HG02678 (cell line): ENCODE results near the gene KRTAP4-2.
"Not testable (repeated sequence)": the region's sequence is repeated elsewhere in the genome, so short reads cannot be mapped to it uniquely, and the experiment has no call there.

Experiments used
- ATAC-seq: cut with Tn5 transposase; IDR thresholded peaks from one replicate; pipeline ENCODE4 v1.9.1; 2021; ENCODE audit warnings: mild to moderate bottlenecking, moderate library complexity; ENCODE audit not compliant: unreplicated experiment

Gene KRTAP4-2

GRCh38 chr17:41163828-41164227 lies 14.2 kb downstream of the KRTAP4-2 start:
- ATAC-seq = no peak

DNA sequence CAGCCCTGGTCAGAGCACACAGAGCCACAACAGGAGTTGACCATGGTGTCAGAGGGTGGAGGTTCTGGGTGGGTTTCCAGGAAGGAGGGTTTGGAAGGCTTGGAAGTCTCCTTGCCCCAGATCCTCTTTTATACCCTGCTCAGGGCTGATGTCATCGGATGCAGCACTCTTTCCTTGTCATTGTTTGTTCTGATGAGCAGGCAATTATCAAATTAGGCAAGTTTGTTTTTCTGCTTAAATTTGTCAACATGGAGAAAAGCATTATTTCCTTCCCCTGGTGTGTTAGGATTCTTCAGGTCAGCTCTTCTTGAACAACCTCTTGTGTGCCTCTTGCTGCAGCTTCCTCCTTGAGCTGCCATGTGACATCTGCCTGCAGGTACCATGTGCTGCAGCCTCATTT lies 17.4 kb downstream of the KRTAP4-2 start, which contains the start of gene KRTAP4-4:
KRTAP4-4 (minus strand) TSS at position 101 of the 400 bp plus-strand sequence; CDS start at position 44, 57 bp downstream.
- ATAC-seq = no peak

DNA sequence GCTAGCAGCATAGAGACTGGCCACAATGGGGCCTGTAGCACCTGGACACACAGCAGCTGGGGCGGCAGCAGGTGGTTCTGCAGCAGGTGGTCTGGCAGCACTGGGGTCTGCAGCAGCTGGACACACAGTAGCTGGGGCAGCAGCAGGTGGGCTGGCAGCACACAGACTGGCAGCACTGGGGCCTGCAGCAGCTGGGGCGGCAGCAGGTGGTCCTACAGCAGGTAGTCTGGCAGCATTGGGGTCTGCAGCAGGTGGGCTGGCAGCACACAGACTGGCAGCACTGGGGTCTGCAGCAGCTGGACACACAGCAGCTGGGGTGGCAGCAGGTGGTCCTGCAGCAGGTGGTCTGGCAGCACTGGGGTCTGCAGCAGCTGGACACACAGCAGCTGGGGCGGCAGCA lies 17.8 kb downstream of the KRTAP4-2 start:
- not testable (repeated sequence) for ATAC-seq

GRCh38 chr17:41153856-41154255 lies 24.2 kb downstream of the KRTAP4-2 start:
- ATAC-seq = no peak

- ATAC-seq = no peak
Measured at GRCh38 chr17:41151525-41151924, 26.5 kb downstream of the KRTAP4-2 start.

- ATAC-seq = no peak
Measured at GRCh38 chr17:41150026-41150425, 28.0 kb downstream of the KRTAP4-2 start.

- no peak for ATAC-seq
Measured at GRCh38 chr17:41149652-41149985, 28.4 kb downstream of the KRTAP4-2 start, which contains the start of gene KRTAP4-5. KRTAP4-5 (minus strand) TSS chr17:41149825; CDS start chr17:41149767, 58 bp downstream.

- not testable (repeated sequence) for ATAC-seq
Measured at GRCh38 chr17:41148971-41149651, 28.9 kb downstream of the KRTAP4-2 start.

DNA sequence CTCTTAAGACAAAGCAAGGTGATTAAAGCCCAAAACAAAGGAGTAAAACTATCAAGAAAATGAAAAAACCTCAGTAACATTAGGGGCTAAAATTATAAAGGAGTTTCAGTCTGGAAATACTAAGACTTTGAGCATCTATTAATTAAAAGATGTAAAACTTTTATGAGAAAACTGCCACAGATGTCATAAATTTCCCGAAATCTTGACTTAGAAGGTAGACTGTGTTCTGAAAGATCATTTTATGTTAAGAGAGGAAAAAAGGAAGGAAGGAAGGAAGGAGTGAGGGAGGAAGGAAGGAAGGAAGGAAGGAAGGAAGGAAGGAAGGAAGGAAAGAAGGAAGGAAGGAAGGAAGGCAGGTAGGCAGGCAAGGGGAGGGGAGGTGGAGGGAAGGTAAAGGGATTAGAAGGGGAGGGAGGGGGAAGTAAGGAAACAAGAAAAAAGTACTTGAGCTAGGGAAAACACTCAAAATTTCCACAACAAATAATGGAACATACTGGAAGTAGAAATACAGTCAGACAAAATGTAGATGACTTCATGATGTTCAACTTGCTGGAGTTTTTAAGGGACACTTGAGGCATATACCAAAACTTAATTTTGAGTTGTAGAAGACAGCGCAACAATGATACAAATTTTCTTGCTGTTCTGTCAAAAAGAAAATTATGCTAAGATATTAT lies 30.4 kb downstream of the KRTAP4-2 start:
- no peak for ATAC-seq

GRCh38 chr17:41145261-41145660 lies 32.8 kb downstream of the KRTAP4-2 start:
- ATAC-seq = no peak

DNA sequence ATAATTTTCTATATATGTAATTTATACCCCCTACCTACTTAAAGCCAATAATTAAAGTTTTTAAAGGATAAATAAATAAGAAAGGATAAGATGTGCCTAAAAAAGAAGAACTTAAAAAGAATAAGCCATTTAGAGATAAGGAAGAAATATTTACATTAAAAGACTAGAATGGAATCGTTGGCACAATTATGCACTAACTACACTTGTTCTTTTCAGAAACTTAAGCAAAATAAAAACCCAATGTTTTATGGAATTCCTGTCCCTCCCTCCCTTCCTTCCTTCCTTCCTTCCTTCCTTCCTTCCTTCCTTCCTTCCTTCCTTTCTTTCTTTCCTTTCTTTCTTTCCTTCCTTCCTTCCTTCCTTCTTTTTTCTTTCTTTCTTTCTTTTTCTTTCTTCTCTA lies 33.2 kb downstream of the KRTAP4-2 start:
- ATAC-seq = no peak

DNA sequence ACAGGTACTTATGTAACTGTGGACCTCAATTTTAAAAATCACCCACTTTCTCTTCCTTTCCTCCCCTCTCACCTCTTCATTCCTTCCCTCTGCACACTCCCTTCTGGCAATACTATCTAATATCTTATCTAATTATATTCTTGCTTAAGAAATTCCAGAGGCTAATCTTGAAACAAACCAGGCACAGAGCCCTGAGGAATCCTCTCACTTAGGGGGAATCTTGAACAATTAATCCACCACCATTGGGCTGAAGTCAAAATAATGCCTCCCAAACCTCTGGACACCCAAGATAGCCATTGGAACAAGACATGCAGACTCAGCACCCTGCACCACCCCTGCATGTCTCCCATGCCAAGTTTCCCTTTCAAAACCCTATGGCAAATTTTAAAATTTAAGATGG lies 36.7 kb downstream of the KRTAP4-2 start:
- ATAC-seq = no peak

DNA sequence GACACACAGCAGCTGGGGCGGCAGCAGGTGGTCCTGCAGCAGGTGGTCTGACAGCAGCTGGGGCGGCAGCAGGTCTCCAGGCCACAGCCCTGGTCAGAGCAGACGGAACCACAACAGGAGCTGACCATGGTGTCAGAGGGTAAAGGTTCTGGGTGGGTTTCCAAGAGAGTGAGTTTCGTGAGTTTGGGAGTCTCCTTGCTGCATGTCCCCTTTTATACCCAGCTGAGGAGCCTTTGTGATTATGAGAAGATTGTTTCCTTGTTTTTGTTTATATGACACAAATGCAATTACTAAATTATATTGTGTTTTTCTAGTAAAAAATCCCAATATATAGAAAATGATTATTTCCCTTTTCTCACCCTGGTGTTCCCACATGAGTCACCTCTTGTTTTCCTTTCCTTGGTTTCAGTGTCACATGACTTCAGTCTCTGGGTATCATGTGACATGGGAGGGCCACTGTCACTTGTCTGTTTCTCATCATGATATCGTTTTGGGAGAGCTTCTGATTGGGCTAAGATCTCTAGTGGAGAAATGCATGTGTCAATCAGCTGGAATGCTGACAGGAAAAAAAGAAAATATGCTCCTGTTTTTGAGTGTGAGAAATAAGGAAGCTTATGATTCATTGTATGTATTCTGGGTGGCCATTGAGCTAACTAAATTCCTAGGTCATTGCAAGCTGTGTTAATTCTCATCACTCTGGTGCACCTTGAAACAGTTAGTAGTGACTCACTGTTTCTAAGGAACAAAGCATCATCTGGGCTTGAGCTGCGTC lies 37.5 kb downstream of the KRTAP4-2 start, which contains the start of gene KRTAP4-6:
KRTAP4-6 (minus strand) TSS at position 185 of the 772 bp plus-strand sequence; CDS start at position 128, 57 bp downstream.
- ATAC-seq = no peak

DNA sequence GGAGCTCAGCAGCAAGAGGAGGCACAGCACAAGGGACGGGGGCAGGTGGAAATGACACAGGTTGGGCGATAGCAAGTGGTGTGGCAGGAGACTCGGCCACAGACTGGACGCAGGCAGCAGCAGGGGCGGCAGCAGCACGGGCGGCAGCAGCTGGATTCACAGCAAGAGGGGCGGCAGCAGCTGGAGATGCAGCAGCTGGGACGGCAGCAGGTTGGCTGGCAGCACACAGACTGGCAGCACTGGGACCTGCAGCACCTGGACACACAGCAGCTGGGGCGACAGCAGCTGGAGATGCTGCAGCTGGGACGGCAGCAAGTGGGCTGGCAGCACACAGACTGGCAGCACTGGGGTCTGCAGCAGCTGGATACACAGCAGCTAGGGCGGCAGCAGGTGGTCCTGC lies 38.2 kb downstream of the KRTAP4-2 start:
- ATAC-seq = not testable (repeated sequence)

GRCh38 chr17:41133880-41134735 lies 43.9 kb downstream of the KRTAP4-2 start:
- no peak for ATAC-seq

- ATAC-seq = no peak
Measured at GRCh38 chr17:41131979-41132378, 46.0 kb downstream of the KRTAP4-2 start.
